A673 (cell line): Measurements from ENCODE around the gene SERHL2.
"Not testable (repeated sequence)": the region's sequence is repeated elsewhere in the genome, so short reads cannot be mapped to it uniquely, and the experiment has no call there.

Experiments
- EZH2 ChIP-seq: fragments of 200-600 bp; sonication (generic); IDR thresholded peaks from 2 replicates; pipeline ENCODE4 v1.6.1; 2017; ENCODE audit warnings: borderline replicate concordance, low read depth, mild to moderate bottlenecking, mixed read lengths, antibody characterized with exemption, low read length; ENCODE audit not compliant: poor library complexity, severe bottlenecking
- TF ChIP-seq, protein P1 (sequence below): fragments of 300-800, 200-600 bp; sonication (generic); conservative IDR thresholded peaks from 2 replicates; pipeline ENCODE4 v1.5.1; 2017; ENCODE audit warnings: low read depth, mild to moderate bottlenecking, antibody characterized with exemption, low read length, moderate library complexity, mixed read lengths

GRCh38 chr22:42508975-42509364 is 44.8 kb upstream of the SERHL2 start:
- TF ChIP-seq, protein P1, sequence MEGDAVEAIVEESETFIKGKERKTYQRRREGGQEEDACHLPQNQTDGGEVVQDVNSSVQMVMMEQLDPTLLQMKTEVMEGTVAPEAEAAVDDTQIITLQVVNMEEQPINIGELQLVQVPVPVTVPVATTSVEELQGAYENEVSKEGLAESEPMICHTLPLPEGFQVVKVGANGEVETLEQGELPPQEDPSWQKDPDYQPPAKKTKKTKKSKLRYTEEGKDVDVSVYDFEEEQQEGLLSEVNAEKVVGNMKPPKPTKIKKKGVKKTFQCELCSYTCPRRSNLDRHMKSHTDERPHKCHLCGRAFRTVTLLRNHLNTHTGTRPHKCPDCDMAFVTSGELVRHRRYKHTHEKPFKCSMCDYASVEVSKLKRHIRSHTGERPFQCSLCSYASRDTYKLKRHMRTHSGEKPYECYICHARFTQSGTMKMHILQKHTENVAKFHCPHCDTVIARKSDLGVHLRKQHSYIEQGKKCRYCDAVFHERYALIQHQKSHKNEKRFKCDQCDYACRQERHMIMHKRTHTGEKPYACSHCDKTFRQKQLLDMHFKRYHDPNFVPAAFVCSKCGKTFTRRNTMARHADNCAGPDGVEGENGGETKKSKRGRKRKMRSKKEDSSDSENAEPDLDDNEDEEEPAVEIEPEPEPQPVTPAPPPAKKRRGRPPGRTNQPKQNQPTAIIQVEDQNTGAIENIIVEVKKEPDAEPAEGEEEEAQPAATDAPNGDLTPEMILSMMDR, result not testable (repeated sequence)
- not testable (repeated sequence) for TF ChIP-seq EZH2
